Progenitor cell of endocrine pancreas (in vitro differentiated cells): ENCODE data around the gene KIR3DL1. TPM values are rescaled to one million over a fixed set of nuclear protein-coding genes. Genes with fewer than 3 reads are reported as not detected.

ENCODE experiments used
- DNase-seq: peaks from one replicate; pipeline ENCODE4 v3.0.0; 2021; ENCODE audit warnings: low spot score; ENCODE audit not compliant: unreplicated experiment
- H3K27ac Mint-ChIP-seq: 2 replicates; pipeline ENCODE4 v1.8.0; 2021; ENCODE audit warnings: mild to moderate bottlenecking, moderate library complexity, mixed read lengths
- H3K27me3 Mint-ChIP-seq: 2 replicates; pipeline ENCODE4 v1.8.0; 2021; ENCODE audit warnings: mixed read lengths
- H3K36me3 Mint-ChIP-seq: 2 replicates; pipeline ENCODE4 v1.8.0; 2022; ENCODE audit warnings: mixed read lengths; ENCODE audit not compliant: insufficient read depth
- H3K4me1 Mint-ChIP-seq: 2 replicates; pipeline ENCODE4 v1.8.0; 2021; ENCODE audit warnings: low read depth, mixed read lengths
- H3K4me3 Mint-ChIP-seq: 2 replicates; pipeline ENCODE4 v1.8.0; 2021; ENCODE audit warnings: low read depth, mild to moderate bottlenecking, moderate library complexity, mixed read lengths
- H3K9me3 Mint-ChIP-seq: 2 replicates; pipeline ENCODE4 v1.8.0; 2021; ENCODE audit warnings: low read depth, mixed read lengths
- CTCF ChIP-seq: fragments of 200-600 bp; sonication (generic); IDR thresholded peaks from one replicate; pipeline ENCODE4 v1.5.0; 2021; ENCODE audit warnings: antibody characterized with exemption, mild to moderate bottlenecking; ENCODE audit not compliant: unreplicated experiment
- total RNA-seq: library from RNA; stranded (reverse); gene quantifications from 2 replicates; pipeline ENCODE4 v1.2.1, GENCODE V29; 2021

The KIR3DL1 gene
- total RNA-seq, 1 donor from 2014 or later, result not detected

DNA sequence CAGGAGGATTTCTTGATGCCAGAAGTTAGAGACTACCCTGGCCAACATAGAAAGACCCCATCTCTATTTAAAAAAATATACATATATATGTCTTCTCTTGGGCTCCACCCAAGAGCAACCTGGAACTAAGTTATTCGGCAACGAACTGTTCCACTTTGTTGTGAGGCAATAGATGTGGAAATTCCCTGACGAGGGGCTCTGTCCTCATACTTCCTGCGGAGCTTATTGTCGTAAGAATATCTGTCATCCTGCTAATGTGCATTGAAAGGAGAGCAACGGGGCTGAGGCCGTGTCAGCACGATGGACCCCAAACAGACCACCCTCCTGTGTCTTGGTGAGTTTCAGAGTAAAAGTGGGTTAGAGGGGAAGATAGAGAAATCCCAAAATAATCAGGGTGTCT lies 57.7 kb downstream of the KIR3DL1 start, which contains the start of gene FCAR:
Gene FCAR, plus strand, starts transcription at position 246 of the 400 bp plus-strand sequence. Its CDS starts 55 bp downstream, at position 301.
- Mint-ChIP-seq H3K27ac (no peak within 1 kb of the TSS), H3K27me3 (peaks cover 20% of the 10 kb centered on the region), H3K4me1 (peaks cover 4% of the 10 kb centered on the region), H3K36me3 (no peaks in the 10 kb centered on the region), H3K4me3 (no peak within 1 kb of the TSS), H3K9me3 (no peaks in the 10 kb centered on the region)
- no peak for DNase-seq
- no peak for TF ChIP-seq CTCF

DNA sequence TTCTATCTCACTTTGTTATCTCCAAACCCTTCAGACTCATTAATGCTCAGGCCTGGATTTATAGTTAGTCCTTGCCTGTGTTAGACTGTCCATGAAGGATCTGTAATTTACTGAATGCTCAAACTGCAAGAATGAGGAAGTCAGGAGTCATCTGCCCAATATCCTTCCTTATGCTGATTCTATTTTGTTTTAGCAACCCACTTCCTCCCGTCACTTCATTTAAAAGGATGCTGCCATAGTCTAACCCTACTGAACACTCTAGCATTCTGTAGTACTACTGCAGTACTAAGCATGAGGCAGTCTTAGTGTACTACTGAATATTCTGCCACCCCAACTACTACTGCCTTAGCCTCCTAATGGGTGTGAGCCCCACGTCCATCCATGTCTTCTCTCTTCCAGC lies 59.2 kb downstream of the KIR3DL1 start:
- Mint-ChIP-seq H3K27me3 (peaks cover 31% of the 10 kb centered on the region), H3K27ac (no peak overlapping the region), H3K4me3 (no peak overlapping the region), H3K36me3 (no peaks in the 10 kb centered on the region), H3K9me3 (no peaks in the 10 kb centered on the region), H3K4me1 (peaks cover 4% of the 10 kb centered on the region)
- TF ChIP-seq CTCF, result no peak
- DNase-seq, result no peak

GRCh38 chr19:54877471-54877870 lies 61.2 kb downstream of the KIR3DL1 start:
- no peak for TF ChIP-seq CTCF
- Mint-ChIP-seq H3K27ac (no peak overlapping the region), H3K9me3 (no peaks in the 10 kb centered on the region), H3K36me3 (no peaks in the 10 kb centered on the region), H3K27me3 (peaks cover 42% of the 10 kb centered on the region), H3K4me1 (peaks cover 3% of the 10 kb centered on the region), H3K4me3 (no peak overlapping the region)
- DNase-seq, result no peak

Other genes starting within 250 kb of the KIR3DL1 start
- gene LILRA2, start 242.7 kb upstream of the KIR3DL1 start, total RNA-seq, result not detected in 2 replicates
- not detected in 2 replicates for gene LILRA1, start 222.8 kb upstream of the KIR3DL1 start, total RNA-seq
- gene LILRB1, start 186.0 kb upstream of the KIR3DL1 start, total RNA-seq, result not detected in 2 replicates
- gene LILRB4, start 153.5 kb upstream of the KIR3DL1 start, total RNA-seq, result not detected in 2 replicates
- gene KIR3DL3, start 92.0 kb upstream of the KIR3DL1 start, total RNA-seq, result not detected in 2 replicates
- gene KIR2DL3, start 78.0 kb upstream of the KIR3DL1 start, total RNA-seq, result not detected in 2 replicates
- not detected in 2 replicates for gene KIR2DL1, start 46.7 kb upstream of the KIR3DL1 start, total RNA-seq
- not detected in 2 replicates for gene KIR2DL4, start 12.9 kb upstream of the KIR3DL1 start, total RNA-seq
- gene KIR2DS4, start 16.2 kb downstream of the KIR3DL1 start, total RNA-seq, result not detected in 2 replicates
- gene KIR3DL2, start 34.0 kb downstream of the KIR3DL1 start, total RNA-seq, result not detected in 2 replicates
- not detected in 2 replicates for gene FCAR, start 57.8 kb downstream of the KIR3DL1 start, total RNA-seq
- gene NCR1, start 89.7 kb downstream of the KIR3DL1 start, total RNA-seq, result not detected in 2 replicates
- gene NLRP7, start 131.1 kb downstream of the KIR3DL1 start, total RNA-seq, result not detected in 2 replicates
- gene NLRP2, start 149.9 kb downstream of the KIR3DL1 start, total RNA-seq, result 73.2 and 82.1 TPM in 2 replicates
- 0.18 and 0.34 TPM in 2 replicates for gene GP6, start 221.8 kb downstream of the KIR3DL1 start, total RNA-seq
- 11.8 and 12.0 TPM in 2 replicates for gene RDH13, start 246.7 kb downstream of the KIR3DL1 start, total RNA-seq